Measurements from ENCODE around the gene COBL. TPM values are rescaled to one million over a fixed set of nuclear protein-coding genes. Genes with fewer than 3 reads are reported as not detected.

The COBL gene
- total RNA-seq, 4 donors from 2014 or later = 62.4 to 114 (median 72.2) TPM

- Histone ChIP-seq H3K27ac (no peak overlapping the region), H3K4me1 (no peaks in the 10 kb centered on the region), H3K27me3 (no peaks in the 10 kb centered on the region), H3K9me3 (no peaks in the 10 kb centered on the region), H3K36me3 (no peaks in the 10 kb centered on the region), H3K4me3 (no peak overlapping the region)
- intact Hi-C loops (cut with DNase I; ENCODE audit: low total_unique reads) = no loop called here
- 98% methylated on average over 16 of the region's 16 CpGs; no CpG with 5 or more reads in 1 of the 2 donors for WGBS, 2 donors (ENCODE audit: low coverage in 1 of 2)
- no peak for DNase-seq
- in situ Hi-C loops (cut with MboI; ENCODE audit: low pct_ligation_motif_present in 1 of 4, low pct_unique_long_range_greater_than_20kb in 1 of 4, low sequenced_read_pairs in 3 of 4) = no loop called here
- TF ChIP-seq CTCF (IDR thresholded peaks at IDR 0.05) (no peak), POLR2AphosphoS5 (IDR thresholded peaks at IDR 0.05) (no peak), POLR2A (IDR thresholded peaks at IDR 0.05) (no peak), EP300 (IDR thresholded peaks at IDR 0.05; ENCODE audit: low read depth) (no peak)
Observed at GRCh38 chr7:51024867-51025266, 291.7 kb downstream of the COBL start.

GRCh38 chr7:51023547-51023946 is 293.1 kb downstream of the COBL start:
- H3K4me3 ChIP-seq = no peak overlapping the region
- no peak for TF ChIP-seq POLR2AphosphoS5 (IDR thresholded peaks at IDR 0.05)
- TF ChIP-seq POLR2A (IDR thresholded peaks at IDR 0.05) = no peak
- TF ChIP-seq EP300 (IDR thresholded peaks at IDR 0.05; ENCODE audit: low read depth) = no peak
- no peak for TF ChIP-seq CTCF (IDR thresholded peaks at IDR 0.05)
- H3K27me3 ChIP-seq = no peaks in the 10 kb centered on the region
- no peak for DNase-seq
- H3K36me3 ChIP-seq = no peaks in the 10 kb centered on the region
- in situ Hi-C loops (cut with MboI; ENCODE audit: low pct_ligation_motif_present in 1 of 4, low pct_unique_long_range_greater_than_20kb in 1 of 4, low sequenced_read_pairs in 3 of 4) (no loop called here), intact Hi-C loops (cut with DNase I; ENCODE audit: low total_unique reads) (no loop called here)
- H3K4me1 ChIP-seq = no peaks in the 10 kb centered on the region
- no peaks in the 10 kb centered on the region for H3K9me3 ChIP-seq
- no peak overlapping the region for H3K27ac ChIP-seq
- 93% methylated on average over 8 of the region's 9 CpGs; no CpG with 5 or more reads in 1 of the 2 donors for WGBS, 2 donors (ENCODE audit: low coverage in 1 of 2)

GRCh38 chr7:51022821-51023220 is 293.8 kb downstream of the COBL start:
- DNase-seq = no peak
- Histone ChIP-seq H3K4me3 (no peak overlapping the region), H3K4me1 (no peaks in the 10 kb centered on the region), H3K27me3 (no peaks in the 10 kb centered on the region), H3K36me3 (no peaks in the 10 kb centered on the region), H3K9me3 (no peaks in the 10 kb centered on the region), H3K27ac (no peak overlapping the region)
- in situ Hi-C loops (cut with MboI; ENCODE audit: low pct_ligation_motif_present in 1 of 4, low pct_unique_long_range_greater_than_20kb in 1 of 4, low sequenced_read_pairs in 3 of 4) = no loop called here
- intact Hi-C loops (cut with DNase I; ENCODE audit: low total_unique reads) = no loop called here
- WGBS, 2 donors (ENCODE audit: low coverage in 1 of 2) = 90 to 92% methylated on average over 6 of the region's 6 CpGs
- no peak for TF ChIP-seq EP300 (IDR thresholded peaks at IDR 0.05; ENCODE audit: low read depth)
- no peak for TF ChIP-seq CTCF (IDR thresholded peaks at IDR 0.05)
- no peak for TF ChIP-seq POLR2AphosphoS5 (IDR thresholded peaks at IDR 0.05)
- no peak for TF ChIP-seq POLR2A (IDR thresholded peaks at IDR 0.05)

- no peaks in the 10 kb centered on the region for H3K4me1 ChIP-seq
Observed at GRCh38 chr7:51021906-51022570, 294.6 kb downstream of the COBL start.

More at GRCh38 chr7:51021906-51022570, 294.6 kb downstream of the COBL start:
- in situ Hi-C loops (cut with MboI; ENCODE audit: low pct_ligation_motif_present in 1 of 4, low pct_unique_long_range_greater_than_20kb in 1 of 4, low sequenced_read_pairs in 3 of 4) = no loop called here
- Histone ChIP-seq H3K27me3 (no peaks in the 10 kb centered on the region), H3K27ac (no peak overlapping the region), H3K4me3 (no peak overlapping the region), H3K9me3 (no peaks in the 10 kb centered on the region), H3K36me3 (no peaks in the 10 kb centered on the region)
- TF ChIP-seq POLR2A (IDR thresholded peaks at IDR 0.05) (no peak), POLR2AphosphoS5 (IDR thresholded peaks at IDR 0.05) (no peak), EP300 (IDR thresholded peaks at IDR 0.05; ENCODE audit: low read depth) (no peak), CTCF (IDR thresholded peaks at IDR 0.05) (no peak)
- intact Hi-C loops (cut with DNase I; ENCODE audit: low total_unique reads) = no loop called here
- no peak for DNase-seq
- WGBS, 2 donors (ENCODE audit: low coverage in 1 of 2) = 83 to 100% methylated on average over 3 to 20 of the region's 20 CpGs

Data from transverse colon (tissue), 4 donors.